ENCODE measurements around the gene SPDYA. TPM values are rescaled to one million over a fixed set of nuclear protein-coding genes. Genes with fewer than 3 reads are reported as not detected.
A peak's percentile ranks its signal among the peaks of the same experiment; 100 is the strongest.

The SPDYA gene
- total RNA-seq, 1 donor from 2014 or later, result 4.2 TPM

- no peak for DNase-seq
Observed at GRCh38 chr2:28828382-28828781, 17.7 kb downstream of the SPDYA start.

- DNase-seq, result no peak
Observed at GRCh38 chr2:28833740-28834470, 23.3 kb downstream of the SPDYA start.

- peak; percentile 12 for DNase-seq
Observed at GRCh38 chr2:28835781-28836180, 25.1 kb downstream of the SPDYA start.

- no peak for DNase-seq
Observed at GRCh38 chr2:28838971-28839370, 28.3 kb downstream of the SPDYA start.

GRCh38 chr2:28842042-28842441 lies 31.4 kb downstream of the SPDYA start:
- no peak for DNase-seq

GRCh38 chr2:28855193-28855592 lies 44.6 kb downstream of the SPDYA start:
- no peak for DNase-seq

GRCh38 chr2:28855977-28856376 lies 45.3 kb downstream of the SPDYA start:
- no peak for DNase-seq

- no peak for DNase-seq
Observed at GRCh38 chr2:28868611-28869010, 58.0 kb downstream of the SPDYA start.

GRCh38 chr2:28869494-28870145 lies 59.0 kb downstream of the SPDYA start:
- DNase-seq, result no peak

- DNase-seq, result peak; percentile 97
Observed at GRCh38 chr2:28870146-28870891, 59.7 kb downstream of the SPDYA start, which contains the start of gene TRMT61B. TRMT61B (minus strand) TSS chr2:28870309; CDS start chr2:28870277, 32 bp downstream.

- no peak for DNase-seq
Observed at GRCh38 chr2:28871620-28872019, 61.0 kb downstream of the SPDYA start.

GRCh38 chr2:28880193-28880592 lies 69.6 kb downstream of the SPDYA start:
- DNase-seq, result no peak

GRCh38 chr2:28893488-28893887 lies 82.9 kb downstream of the SPDYA start:
- no peak for DNase-seq

- DNase-seq, result peak; percentile 99
Observed at GRCh38 chr2:28894470-28895188, 84.0 kb downstream of the SPDYA start, which contains the start of gene WDR43. WDR43 (plus strand) TSS chr2:28894667; CDS start chr2:28894699, 32 bp downstream.

GRCh38 chr2:28895189-28895893 lies 84.7 kb downstream of the SPDYA start:
- DNase-seq, result peak; percentile 44

GRCh38 chr2:28896906-28897305 lies 86.3 kb downstream of the SPDYA start:
- DNase-seq, result no peak

- no peak for DNase-seq
Observed at GRCh38 chr2:28898048-28898447, 87.4 kb downstream of the SPDYA start.
